Psoas muscle (tissue), 8 donors: ENCODE data around the gene PDE8B. TPM values are rescaled to one million over a fixed set of nuclear protein-coding genes. Genes with fewer than 3 reads are reported as not detected.

Experiments
- ATAC-seq, 4 donors: fragments of 200-7000 bp; cut with Tn5 transposase; one replicate each; pipeline ENCODE4 v1.9.1; 2020; ENCODE audit warnings: moderate library complexity in 3 of 4, mild to moderate bottlenecking in 2 of 4
- DNase-seq, 2 donors: peaks; one replicate each; pipeline ENCODE4 v3.0.0-alpha.2; 2020
- H3K27ac ChIP-seq: fragments of 200-600 bp; one replicate; pipeline ENCODE4 v1.8.0; 2022
- H3K27me3 ChIP-seq, 3 donors: fragments of 200-600 bp in 1 of 3; one replicate each; pipeline versions ENCODE4 v1.6.1 to v1.8.0; 2013 to 2022; ENCODE audit warnings: low read length in 2 of 3, mild to moderate bottlenecking in 2 of 3, moderate library complexity in 1 of 3; ENCODE audit not compliant: insufficient read depth in 3 of 3
- H3K36me3 ChIP-seq, 2 donors: fragments of 200-600 bp in 1 of 2; one replicate each; pipeline versions ENCODE4 v1.6.1 to v1.8.0; 2013 to 2022; ENCODE audit warnings: low read depth in 1 of 2, mild to moderate bottlenecking in 1 of 2, moderate library complexity in 1 of 2; ENCODE audit not compliant: insufficient read depth in 1 of 2
- H3K4me1 ChIP-seq: fragments of 200-600 bp; one replicate; pipeline ENCODE4 v1.8.0; 2022
- H3K4me3 ChIP-seq: fragments of 200-600 bp; one replicate; pipeline ENCODE4 v1.8.0; 2022; ENCODE audit warnings: mild to moderate bottlenecking
- H3K9me3 ChIP-seq: fragments of 200-600 bp; one replicate; pipeline ENCODE4 v1.8.0; 2022
- WGBS, 3 donors: extraction: QIAGEN DNeasy Blood & Tissue Kit; methylation state at CpG; one replicate each; pipeline versions ENCODE4 v1.1.6 to v1.1.7; 2013; 5-methylcytosine and 5-hydroxymethylcytosine counted together
- intact Hi-C, 2 donors: fragments of 100-400 bp; cut with DNase I; formaldehyde crosslinking; loops; one replicate each; pipeline versions ENCODE4 v1.11.0 to v1.14.2; 2022
- polyA plus RNA-seq, 3 donors: library from polyadenylated mRNA; stranded (reverse); fragments of 200-250 nt; gene quantifications; one replicate each; pipeline ENCODE4 v1.2.3, GENCODE V29; 2013
- total RNA-seq, 4 donors: library from RNA; stranded (reverse); fragmentation: NEBNext Ultra II Directional in 2 of 4; extraction: Animal tissue kit (Norgen Biotek cat#: 25700) in 2 of 4; gene quantifications; one replicate each; pipeline versions ENCODE4 v1.2.1 to v1.2.4, GENCODE V29; 2021 to 2023
- TF ChIP-seq, protein P1 (sequence below): fragments of 200-600 bp; IDR thresholded peaks from one replicate; pipeline ENCODE4 v1.8.0; 2022; ENCODE audit warnings: antibody characterized with exemption
- donor health status: healthy with polysubstance abuse.
- donor health status: DM: no; HTN: no; CAD: no; lungs with moderate emphysema.
- donor health status: Bipolar disorder and iron deficiency.
- donor health status: healthy.
- donor health status: DM: yes; HTN: yes; CAD: no.
- donor health status: DM: no; HTN: no; CAD: no.
- donor health status: DM: no; HTN: no; CAD: no.
- donor health status: DM: yes; HTN: yes; CAD: no.

Gene PDE8B
- total and polyA plus RNA-seq, 7 donors, result 0.12 to 2.9 (median 0.46) TPM

DNA sequence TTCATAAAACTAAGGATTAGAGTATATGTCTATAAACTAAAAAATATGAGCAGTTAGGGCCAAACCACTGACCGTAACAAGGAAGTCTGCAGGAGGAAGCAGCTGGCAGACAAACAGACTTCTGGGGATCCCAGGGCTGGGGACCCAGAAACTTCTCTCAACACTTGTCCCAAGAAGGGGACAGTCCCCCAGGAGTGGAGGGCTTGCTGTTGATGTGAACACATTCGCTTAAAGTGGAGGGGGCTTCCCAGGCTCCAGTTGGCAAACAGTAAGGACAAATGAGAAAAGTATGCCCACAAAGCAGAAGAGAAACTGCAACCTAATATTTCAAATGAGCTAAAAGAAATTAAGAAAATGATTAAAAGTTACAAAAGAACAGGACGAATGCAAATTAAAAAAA is 83.7 kb downstream of the PDE8B start:
- ATAC-seq (no peak), DNase-seq (no peak)
- Histone ChIP-seq H3K4me1 (no peaks in the 10 kb centered on the region), H3K27me3 (no peaks in the 10 kb centered on the region), H3K4me3 (no peak overlapping the region), H3K36me3 (no peaks in the 10 kb centered on the region), H3K27ac (no peak overlapping the region), H3K9me3 (no peaks in the 10 kb centered on the region)
- TF ChIP-seq, protein P1, sequence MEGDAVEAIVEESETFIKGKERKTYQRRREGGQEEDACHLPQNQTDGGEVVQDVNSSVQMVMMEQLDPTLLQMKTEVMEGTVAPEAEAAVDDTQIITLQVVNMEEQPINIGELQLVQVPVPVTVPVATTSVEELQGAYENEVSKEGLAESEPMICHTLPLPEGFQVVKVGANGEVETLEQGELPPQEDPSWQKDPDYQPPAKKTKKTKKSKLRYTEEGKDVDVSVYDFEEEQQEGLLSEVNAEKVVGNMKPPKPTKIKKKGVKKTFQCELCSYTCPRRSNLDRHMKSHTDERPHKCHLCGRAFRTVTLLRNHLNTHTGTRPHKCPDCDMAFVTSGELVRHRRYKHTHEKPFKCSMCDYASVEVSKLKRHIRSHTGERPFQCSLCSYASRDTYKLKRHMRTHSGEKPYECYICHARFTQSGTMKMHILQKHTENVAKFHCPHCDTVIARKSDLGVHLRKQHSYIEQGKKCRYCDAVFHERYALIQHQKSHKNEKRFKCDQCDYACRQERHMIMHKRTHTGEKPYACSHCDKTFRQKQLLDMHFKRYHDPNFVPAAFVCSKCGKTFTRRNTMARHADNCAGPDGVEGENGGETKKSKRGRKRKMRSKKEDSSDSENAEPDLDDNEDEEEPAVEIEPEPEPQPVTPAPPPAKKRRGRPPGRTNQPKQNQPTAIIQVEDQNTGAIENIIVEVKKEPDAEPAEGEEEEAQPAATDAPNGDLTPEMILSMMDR, result no peak
- WGBS, 3 donors, result 67 to 69% (median 68%) methylated on average over 3 of the region's 3 CpGs
- intact Hi-C loops, result no loop called here

DNA sequence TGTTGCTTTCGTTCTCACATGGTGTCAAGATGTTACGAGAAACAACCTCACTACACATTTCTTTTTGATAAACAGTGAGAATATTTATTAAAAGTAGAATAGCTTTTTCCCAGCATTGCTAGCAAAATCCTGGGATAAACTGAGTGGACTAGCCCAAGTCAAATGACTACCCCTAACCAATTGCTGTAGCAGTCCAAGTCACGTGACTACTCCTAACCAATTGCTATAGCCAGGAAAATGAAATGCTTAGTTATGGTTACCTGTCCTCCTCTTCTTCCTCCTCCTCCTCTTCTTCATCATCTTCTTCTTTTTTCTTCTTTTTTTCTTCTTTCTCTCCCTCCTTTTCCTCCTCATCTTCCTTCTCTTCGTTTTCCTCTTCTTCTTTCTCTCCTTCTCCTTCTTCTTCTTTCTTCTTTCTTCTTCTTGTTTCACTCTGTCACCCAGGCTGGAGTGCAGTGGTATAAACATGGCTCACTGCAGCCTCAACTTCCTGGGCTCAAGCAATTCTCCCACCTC is 85.4 kb downstream of the PDE8B start:
- TF ChIP-seq, protein P1, result no peak
- DNase-seq (no peak), ATAC-seq (no peak)
- intact Hi-C loops, result no loop called here
- Histone ChIP-seq H3K27ac (no peak overlapping the region), H3K36me3 (no peaks in the 10 kb centered on the region), H3K4me3 (no peak overlapping the region), H3K9me3 (no peaks in the 10 kb centered on the region), H3K4me1 (no peaks in the 10 kb centered on the region), H3K27me3 (no peaks in the 10 kb centered on the region)
- WGBS, 3 donors, result 74 to 78% (median 75%) methylated on average over 4 of the region's 4 CpGs

DNA sequence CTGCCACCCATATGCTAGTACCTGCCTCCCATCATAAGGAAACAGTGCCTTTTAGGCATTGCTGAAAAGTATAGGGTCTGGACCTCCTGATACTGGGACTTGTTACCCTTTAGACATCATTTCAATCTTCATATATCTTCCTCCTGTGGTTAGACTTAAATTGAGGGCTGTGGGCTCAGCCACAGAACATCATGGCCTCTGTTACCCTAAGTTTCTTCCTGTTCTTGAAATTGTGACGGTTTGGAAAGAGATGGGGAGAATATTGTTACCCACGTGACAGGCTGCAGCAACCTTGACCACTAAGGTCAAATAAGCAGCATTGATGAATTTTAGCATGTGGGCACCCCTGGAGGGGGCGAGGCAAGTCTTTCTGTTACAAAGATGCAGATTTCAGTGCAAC is 87.7 kb downstream of the PDE8B start:
- no peaks in the 10 kb centered on the region for H3K9me3 ChIP-seq
- no peak overlapping the region for H3K27ac ChIP-seq
- H3K36me3 ChIP-seq, result no peaks in the 10 kb centered on the region
- H3K4me3 ChIP-seq, result no peak overlapping the region
- DNase-seq (no peak), ATAC-seq (no peak)
- 79 to 83% (median 82%) methylated on average over 3 of the region's 3 CpGs for WGBS, 3 donors
- intact Hi-C loops, result no loop called here
- TF ChIP-seq, protein P1, result no peak
- no peaks in the 10 kb centered on the region for H3K4me1 ChIP-seq
- H3K27me3 ChIP-seq, result no peaks in the 10 kb centered on the region

DNA sequence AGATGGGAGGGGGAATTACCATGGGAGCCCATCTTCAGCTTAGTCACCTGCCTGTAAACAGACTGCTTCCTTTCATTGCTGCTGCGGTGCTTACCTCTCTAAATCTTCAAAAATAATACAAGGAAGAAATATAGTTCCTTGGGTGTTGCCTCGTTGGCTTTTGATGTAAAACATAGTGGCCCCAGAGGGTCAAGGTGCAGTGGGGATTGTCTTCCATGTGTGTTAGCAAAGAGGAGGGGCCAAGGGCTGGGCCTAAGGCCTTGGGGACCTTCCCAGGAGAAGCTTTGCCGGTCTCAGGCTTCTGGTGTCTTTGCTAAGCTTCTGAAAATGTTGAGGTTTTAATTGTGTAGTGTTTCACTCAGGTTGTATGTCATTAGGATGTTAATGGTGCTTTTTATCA is 90.0 kb downstream of the PDE8B start:
- H3K9me3 ChIP-seq, result no peaks in the 10 kb centered on the region
- no peak for ATAC-seq
- no peak overlapping the region for H3K4me3 ChIP-seq
- no peaks in the 10 kb centered on the region for H3K27me3 ChIP-seq
- intact Hi-C loops, result no loop called here
- DNase-seq, result no peak
- no peak overlapping the region for H3K27ac ChIP-seq
- H3K36me3 ChIP-seq, result no peaks in the 10 kb centered on the region
- TF ChIP-seq, protein P1, result no peak
- WGBS, 3 donors, result 60 to 73% (median 69%) methylated on average over 3 of the region's 3 CpGs
- no peaks in the 10 kb centered on the region for H3K4me1 ChIP-seq

DNA sequence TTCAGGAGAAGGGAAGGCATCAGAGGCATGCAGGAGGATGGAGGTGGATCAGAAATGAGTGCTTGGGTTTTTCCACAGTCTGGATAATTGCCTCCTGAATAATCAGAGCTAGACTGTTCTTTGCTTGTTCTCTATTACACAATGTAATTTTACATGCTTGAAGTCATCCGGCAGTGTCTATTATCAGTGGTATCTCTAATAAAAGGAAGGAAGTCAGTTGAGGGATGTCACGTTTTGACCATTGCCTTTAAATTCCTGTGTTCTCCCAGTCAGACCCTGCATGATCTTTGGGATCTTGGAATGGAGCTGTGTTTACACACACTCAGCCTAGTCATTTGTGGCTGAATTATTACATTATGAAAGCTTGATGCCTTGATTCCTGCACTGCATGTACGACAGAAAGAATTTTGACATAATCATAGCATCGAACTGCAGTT is 91.0 kb downstream of the PDE8B start:
- TF ChIP-seq, protein P1, result no peak
- Histone ChIP-seq H3K36me3 (no peaks in the 10 kb centered on the region), H3K4me1 (no peaks in the 10 kb centered on the region), H3K27ac (no peak overlapping the region), H3K4me3 (no peak overlapping the region), H3K27me3 (no peaks in the 10 kb centered on the region), H3K9me3 (no peaks in the 10 kb centered on the region)
- ATAC-seq (no peak), DNase-seq (no peak)
- intact Hi-C loops, result no loop called here
- 52 to 61% (median 60%) methylated on average over 4 of the region's 4 CpGs for WGBS, 3 donors
